ENCODE data around the gene CCDC54.

DNA sequence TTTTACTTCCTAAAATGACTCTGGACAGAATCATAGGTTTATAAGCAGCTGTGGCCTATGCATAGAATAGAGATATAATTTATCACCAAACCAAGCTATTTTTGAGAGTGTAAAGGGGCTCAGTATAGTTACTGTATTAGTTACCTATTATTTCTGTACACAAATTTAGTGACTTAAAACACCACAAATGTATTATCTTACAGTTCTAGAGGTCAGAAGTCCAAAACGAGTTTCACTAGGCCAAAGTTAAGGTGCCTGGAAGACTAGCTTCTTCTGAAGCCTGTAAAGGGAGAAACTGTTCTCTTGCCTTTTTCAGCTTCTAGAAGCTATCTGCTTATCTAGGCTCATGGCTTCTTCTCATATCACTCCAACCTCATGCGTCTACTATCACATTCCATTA, 30.1 kb downstream of the CCDC54 start:
- TF ChIP-seq CTCF (conservative IDR thresholded peaks at IDR 0.05; ENCODE audit: low read length), result no peak
- no peak for TF ChIP-seq EZH2phosphoT487 (IDR thresholded peaks at IDR 0.05; ENCODE audit: borderline replicate concordance)

All from Loucy (cell line).